ENCODE data around the gene RILPL2.
"Not testable (repeated sequence)": the region's sequence is repeated elsewhere in the genome, so short reads cannot be mapped to it uniquely, and the experiment has no call there.

Gene RILPL2, protein sequence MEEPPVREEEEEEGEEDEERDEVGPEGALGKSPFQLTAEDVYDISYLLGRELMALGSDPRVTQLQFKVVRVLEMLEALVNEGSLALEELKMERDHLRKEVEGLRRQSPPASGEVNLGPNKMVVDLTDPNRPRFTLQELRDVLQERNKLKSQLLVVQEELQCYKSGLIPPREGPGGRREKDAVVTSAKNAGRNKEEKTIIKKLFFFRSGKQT

DNA sequence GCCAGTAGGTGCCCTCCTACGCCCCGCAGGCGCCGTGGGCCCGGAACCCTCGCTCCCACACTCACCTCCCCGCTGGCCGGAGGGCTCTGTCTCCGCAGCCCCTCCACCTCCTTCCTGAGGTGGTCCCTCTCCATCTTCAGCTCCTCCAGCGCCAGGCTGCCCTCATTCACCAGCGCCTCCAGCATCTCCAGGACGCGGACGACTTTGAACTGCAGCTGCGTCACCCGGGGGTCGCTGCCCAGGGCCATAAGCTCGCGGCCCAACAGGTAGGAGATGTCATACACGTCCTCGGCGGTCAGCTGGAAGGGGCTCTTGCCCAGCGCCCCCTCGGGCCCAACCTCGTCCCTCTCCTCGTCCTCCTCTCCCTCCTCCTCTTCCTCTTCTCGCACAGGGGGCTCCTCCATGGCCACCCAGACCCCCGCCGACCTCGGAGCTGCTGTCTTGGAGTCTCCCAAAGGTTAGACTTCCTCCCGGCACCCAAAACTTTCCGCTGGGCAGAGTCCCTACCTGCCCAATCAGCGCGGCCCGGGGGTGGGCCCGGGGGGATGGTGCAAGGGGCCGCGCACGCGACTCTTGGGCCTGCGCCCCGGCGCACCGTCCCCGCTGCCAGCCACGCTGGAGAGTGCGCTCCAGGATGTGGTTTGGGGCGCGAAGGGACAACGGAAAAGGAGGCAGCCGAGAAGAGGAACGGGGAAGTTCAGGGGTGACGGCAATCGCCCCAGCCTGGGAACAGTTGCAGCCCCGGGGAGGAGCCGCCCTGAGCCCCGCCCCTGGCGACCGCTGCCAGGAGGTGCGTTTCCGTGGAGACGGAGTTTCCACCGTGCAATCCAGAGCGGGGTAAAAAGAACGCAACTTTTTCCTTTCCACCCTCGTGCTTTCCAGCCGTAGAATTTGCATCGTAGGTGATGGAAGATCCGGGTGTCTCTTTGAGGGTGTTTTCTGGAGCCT is at the start of gene RILPL2:
RILPL2 (minus strand) TSS at position 668 of the 948 bp plus-strand sequence; CDS start at position 404, 264 bp downstream.
- no peaks in the 10 kb centered on the region for H3K9me3 ChIP-seq (ENCODE audit: control insufficient read depth, low read depth, low read length)
- no peak within 1 kb of the TSS for H3K27ac ChIP-seq (ENCODE audit: low read length)
- H3K27me3 ChIP-seq (ENCODE audit: control insufficient read depth, insufficient read depth, low read length) = peaks cover 33% of the 10 kb centered on the region
- peak within 1 kb of the TSS; percentile 12 for H3K9ac ChIP-seq (ENCODE audit: low read length)
- H3K4me3 ChIP-seq (ENCODE audit: low read length) = peak within 1 kb of the TSS; percentile 82
- H3K36me3 ChIP-seq (ENCODE audit: control insufficient read depth, low read depth, low read length) = no peaks in the 10 kb centered on the region
- no peaks in the 10 kb centered on the region for H3K4me1 ChIP-seq (ENCODE audit: control insufficient read depth, low read depth, low read length)

DNA sequence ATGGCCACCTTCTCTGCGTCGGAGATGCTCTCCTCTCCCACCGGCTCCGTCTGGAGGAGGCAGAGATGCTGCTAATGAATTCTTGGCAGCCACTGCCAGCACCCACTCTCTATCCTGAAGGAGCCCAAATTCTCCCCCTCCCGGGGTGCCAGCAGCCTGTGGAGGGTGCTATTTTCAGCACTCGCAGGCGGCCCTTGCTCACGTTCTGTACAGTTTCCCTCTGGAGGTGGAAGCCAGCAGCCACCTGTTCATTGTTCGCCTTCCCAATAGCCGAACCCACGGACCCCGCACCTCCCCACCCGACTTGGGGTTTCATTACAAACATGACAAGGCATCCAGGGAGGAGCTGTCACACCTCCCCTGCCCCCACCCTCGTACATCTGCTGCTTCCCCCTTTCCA is 49.3 kb upstream of the RILPL2 start:
- Histone ChIP-seq H3K9ac (ENCODE audit: low read length) (no peak overlapping the region), H3K27ac (ENCODE audit: low read length) (no peak overlapping the region), H3K4me1 (ENCODE audit: control insufficient read depth, low read depth, low read length) (no peaks in the 10 kb centered on the region), H3K36me3 (ENCODE audit: control insufficient read depth, low read depth, low read length) (no peaks in the 10 kb centered on the region), H3K4me3 (ENCODE audit: low read length) (no peak overlapping the region), H3K9me3 (ENCODE audit: control insufficient read depth, low read depth, low read length) (no peaks in the 10 kb centered on the region), H3K27me3 (ENCODE audit: control insufficient read depth, insufficient read depth, low read length) (no peaks in the 10 kb centered on the region)

DNA sequence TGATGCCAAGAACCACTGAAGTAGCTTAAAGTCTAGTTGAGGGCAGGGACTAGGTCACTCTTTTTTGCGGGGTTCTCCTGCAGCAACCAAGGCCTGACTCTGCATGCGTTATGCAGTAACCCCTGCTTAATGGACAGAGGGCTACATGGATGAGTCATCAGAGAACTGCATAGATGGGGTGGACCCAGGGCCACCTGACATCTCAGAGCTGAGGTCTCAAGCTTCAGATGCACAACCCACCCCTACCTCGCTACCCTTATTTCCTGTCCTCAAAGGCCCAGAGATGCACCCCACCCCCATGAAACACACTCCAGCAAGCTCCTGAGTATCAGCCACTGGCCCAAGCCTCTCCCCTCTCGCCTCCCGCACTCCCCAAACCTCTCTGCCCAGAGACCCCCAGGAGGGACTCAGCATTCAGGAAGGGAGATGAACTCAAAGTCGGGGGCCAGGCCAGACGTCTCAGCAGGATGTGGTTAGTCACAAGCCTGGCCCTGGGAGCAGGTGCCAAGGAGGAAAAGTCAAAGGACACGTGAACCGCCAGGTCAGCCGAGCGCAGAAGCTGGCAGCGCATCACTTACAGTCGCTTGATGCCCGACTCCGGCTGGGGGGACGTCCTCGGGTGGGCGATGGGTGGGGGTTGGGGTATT is 47.2 kb upstream of the RILPL2 start:
- no peaks in the 10 kb centered on the region for H3K9me3 ChIP-seq (ENCODE audit: control insufficient read depth, low read depth, low read length)
- H3K4me3 ChIP-seq (ENCODE audit: low read length) = no peak overlapping the region
- no peak overlapping the region for H3K9ac ChIP-seq (ENCODE audit: low read length)
- no peaks in the 10 kb centered on the region for H3K27me3 ChIP-seq (ENCODE audit: control insufficient read depth, insufficient read depth, low read length)
- H3K4me1 ChIP-seq (ENCODE audit: control insufficient read depth, low read depth, low read length) = no peaks in the 10 kb centered on the region
- H3K36me3 ChIP-seq (ENCODE audit: control insufficient read depth, low read depth, low read length) = no peaks in the 10 kb centered on the region
- H3K27ac ChIP-seq (ENCODE audit: low read length) = no peak overlapping the region

DNA sequence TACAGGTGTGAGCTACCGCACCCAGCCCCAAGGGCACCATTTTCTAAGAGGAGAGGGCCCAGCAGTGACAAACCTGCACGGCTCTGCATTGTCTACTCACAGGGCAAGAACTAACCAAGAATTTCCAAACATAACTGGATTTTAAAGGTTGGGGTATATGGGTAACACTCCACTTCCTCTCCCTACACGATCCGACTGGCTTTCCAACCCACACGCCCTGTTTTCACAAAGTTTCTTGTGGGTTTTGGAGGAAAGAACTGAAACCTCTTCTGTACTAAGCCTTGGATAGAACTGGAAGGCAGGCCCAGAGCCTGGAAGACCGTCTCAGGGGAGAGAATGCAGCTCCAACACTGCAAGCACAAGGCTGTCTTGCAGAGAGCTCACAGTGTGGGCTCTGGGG is 46.4 kb upstream of the RILPL2 start:
- no peaks in the 10 kb centered on the region for H3K27me3 ChIP-seq (ENCODE audit: control insufficient read depth, insufficient read depth, low read length)
- no peaks in the 10 kb centered on the region for H3K36me3 ChIP-seq (ENCODE audit: control insufficient read depth, low read depth, low read length)
- no peak overlapping the region for H3K27ac ChIP-seq (ENCODE audit: low read length)
- H3K9me3 ChIP-seq (ENCODE audit: control insufficient read depth, low read depth, low read length) = no peaks in the 10 kb centered on the region
- H3K4me1 ChIP-seq (ENCODE audit: control insufficient read depth, low read depth, low read length) = no peaks in the 10 kb centered on the region
- H3K4me3 ChIP-seq (ENCODE audit: low read length) = no peak overlapping the region
- no peak overlapping the region for H3K9ac ChIP-seq (ENCODE audit: low read length)

DNA sequence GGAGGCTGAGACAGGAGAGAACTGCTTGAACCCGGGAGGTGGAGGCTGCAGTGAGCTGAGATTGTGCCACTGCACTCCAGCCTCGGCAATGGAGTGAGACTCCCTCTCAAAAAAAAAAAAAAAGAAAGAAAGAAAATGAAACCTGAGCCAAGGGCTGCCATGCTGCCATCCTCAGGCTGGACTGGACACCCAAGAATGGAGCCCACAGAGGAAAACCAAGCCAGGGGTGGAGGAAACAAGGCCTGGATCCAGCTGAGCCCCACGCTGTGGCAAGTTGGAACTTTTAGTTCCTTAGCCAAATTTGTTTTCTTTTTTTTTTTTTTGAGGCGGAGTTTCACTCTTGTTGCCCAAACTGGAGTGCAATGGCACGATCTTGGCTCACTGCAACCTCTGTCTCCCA is 44.8 kb upstream of the RILPL2 start:
- H3K27ac ChIP-seq (ENCODE audit: low read length); H3K9me3 ChIP-seq (ENCODE audit: control insufficient read depth, low read depth, low read length); H3K27me3 ChIP-seq (ENCODE audit: control insufficient read depth, insufficient read depth, low read length); H3K36me3 ChIP-seq (ENCODE audit: control insufficient read depth, low read depth, low read length); H3K4me3 ChIP-seq (ENCODE audit: low read length); H3K4me1 ChIP-seq (ENCODE audit: control insufficient read depth, low read depth, low read length); H3K9ac ChIP-seq (ENCODE audit: low read length): not testable (repeated sequence)

DNA sequence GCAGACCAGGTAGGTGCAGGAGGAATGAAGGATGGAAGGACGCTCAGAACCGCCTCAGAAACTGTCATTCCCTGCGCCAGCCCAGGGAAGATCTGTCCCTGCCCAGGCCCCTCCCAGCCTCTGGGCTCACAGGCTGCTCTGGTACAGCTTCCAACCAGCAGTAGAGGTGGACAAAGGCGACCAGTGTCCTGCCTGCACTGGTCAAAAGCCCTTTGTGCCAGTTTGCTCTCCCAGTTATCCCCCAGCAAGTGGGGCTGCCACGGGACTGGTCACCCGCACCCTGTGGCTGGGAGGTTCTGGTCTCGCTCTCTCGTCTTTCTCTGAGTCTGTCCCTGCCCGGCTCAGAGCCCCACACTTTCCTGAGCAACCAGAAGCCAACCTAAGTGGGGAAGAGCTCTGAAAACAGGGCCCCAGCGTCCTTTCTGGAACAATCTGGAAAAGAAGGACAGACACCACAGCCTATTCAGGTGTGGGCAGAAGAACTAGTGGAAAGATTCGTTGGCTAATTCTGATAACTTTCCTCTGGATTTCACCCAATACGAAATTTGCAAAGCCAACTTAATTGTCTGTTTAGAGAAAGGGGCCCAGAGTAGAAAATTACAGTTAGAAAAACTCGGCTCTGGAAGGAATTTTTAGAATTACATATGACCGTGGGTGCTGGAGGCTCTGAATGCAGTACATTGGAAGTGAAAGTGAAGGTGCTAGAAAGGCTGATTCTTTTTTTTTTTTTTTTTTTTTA is 43.1 kb upstream of the RILPL2 start:
- H3K27me3 ChIP-seq (ENCODE audit: control insufficient read depth, insufficient read depth, low read length) = no peaks in the 10 kb centered on the region
- no peaks in the 10 kb centered on the region for H3K4me1 ChIP-seq (ENCODE audit: control insufficient read depth, low read depth, low read length)
- no peak overlapping the region for H3K27ac ChIP-seq (ENCODE audit: low read length)
- H3K9me3 ChIP-seq (ENCODE audit: control insufficient read depth, low read depth, low read length) = no peaks in the 10 kb centered on the region
- no peak overlapping the region for H3K9ac ChIP-seq (ENCODE audit: low read length)
- no peaks in the 10 kb centered on the region for H3K36me3 ChIP-seq (ENCODE audit: control insufficient read depth, low read depth, low read length)
- H3K4me3 ChIP-seq (ENCODE audit: low read length) = no peak overlapping the region

DNA sequence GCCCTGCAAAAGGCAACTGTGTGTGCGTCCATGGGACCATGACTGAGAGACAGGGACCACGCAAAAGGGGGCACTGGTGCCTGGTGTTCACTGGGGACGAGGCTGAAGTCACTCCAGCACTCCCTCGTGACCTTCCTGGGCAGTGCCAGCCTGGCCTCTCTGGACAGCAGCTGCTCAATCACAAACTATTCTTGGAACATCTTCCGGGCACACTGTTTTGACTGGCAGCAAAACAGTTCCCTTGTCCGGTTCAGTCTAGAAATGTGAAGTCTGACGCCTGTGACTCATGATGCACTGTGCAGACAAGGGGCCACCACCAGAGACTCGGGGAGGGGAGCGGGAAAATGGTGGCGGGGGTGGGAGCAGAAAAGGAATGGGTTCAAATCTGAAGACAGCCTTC is 42.3 kb upstream of the RILPL2 start:
- Histone ChIP-seq H3K27ac (ENCODE audit: low read length) (no peak overlapping the region), H3K4me3 (ENCODE audit: low read length) (no peak overlapping the region)

DNA sequence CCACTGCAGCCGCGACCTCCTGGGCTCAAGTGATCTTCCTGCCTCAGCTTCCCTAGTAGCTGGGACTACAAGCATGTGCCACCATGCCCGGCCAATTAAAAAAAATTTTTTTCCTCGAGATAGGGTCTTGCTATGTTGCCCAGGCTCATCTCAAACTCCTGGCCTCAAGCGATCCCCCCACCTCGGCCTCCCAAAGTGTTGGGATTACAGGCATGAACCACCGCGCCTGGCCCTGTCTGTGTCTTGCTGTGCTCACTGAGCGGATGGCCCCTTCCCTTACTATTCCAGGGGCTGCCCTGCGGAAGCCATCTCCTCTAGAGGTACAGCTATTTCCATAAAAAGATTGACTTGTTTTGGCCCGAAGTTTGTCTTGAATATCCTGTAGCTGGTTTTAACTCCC is 41.6 kb upstream of the RILPL2 start:
- no peak overlapping the region for H3K9ac ChIP-seq (ENCODE audit: low read length)
- H3K4me3 ChIP-seq (ENCODE audit: low read length) = no peak overlapping the region
- H3K36me3 ChIP-seq (ENCODE audit: control insufficient read depth, low read depth, low read length) = no peaks in the 10 kb centered on the region
- no peaks in the 10 kb centered on the region for H3K4me1 ChIP-seq (ENCODE audit: control insufficient read depth, low read depth, low read length)
- H3K27ac ChIP-seq (ENCODE audit: low read length) = no peak overlapping the region
- no peaks in the 10 kb centered on the region for H3K9me3 ChIP-seq (ENCODE audit: control insufficient read depth, low read depth, low read length)
- no peaks in the 10 kb centered on the region for H3K27me3 ChIP-seq (ENCODE audit: control insufficient read depth, insufficient read depth, low read length)

More for the DNA sequence above, 42.3 kb upstream of the RILPL2 start:
- no peak overlapping the region for H3K9ac ChIP-seq (ENCODE audit: low read length)
- no peaks in the 10 kb centered on the region for H3K9me3 ChIP-seq (ENCODE audit: control insufficient read depth, low read depth, low read length)
- H3K36me3 ChIP-seq (ENCODE audit: control insufficient read depth, low read depth, low read length) = no peaks in the 10 kb centered on the region
- no peaks in the 10 kb centered on the region for H3K4me1 ChIP-seq (ENCODE audit: control insufficient read depth, low read depth, low read length)
- no peaks in the 10 kb centered on the region for H3K27me3 ChIP-seq (ENCODE audit: control insufficient read depth, insufficient read depth, low read length)

DNA sequence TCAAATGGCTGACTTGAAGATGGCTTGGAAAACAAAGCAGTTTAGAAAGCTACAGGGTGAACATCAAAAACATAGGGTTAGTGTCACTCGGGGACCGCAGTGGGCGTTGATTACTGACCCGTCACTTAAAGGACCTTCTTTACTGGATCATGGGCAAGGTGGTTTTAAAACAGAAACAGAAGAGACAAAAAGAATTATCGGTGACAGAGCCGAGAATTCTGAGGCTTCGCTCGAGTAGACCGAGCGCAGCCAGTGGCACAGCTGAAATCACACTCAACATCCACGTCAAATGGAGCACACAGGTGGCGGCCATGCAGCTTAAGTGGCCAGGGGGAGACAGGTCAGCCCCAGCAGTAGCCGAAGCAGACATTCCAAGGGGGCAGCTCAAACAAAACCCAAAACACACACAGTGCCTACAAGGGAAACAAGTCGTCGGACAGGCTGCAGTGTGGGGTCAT is 38.8 kb upstream of the RILPL2 start:
- H3K4me1 ChIP-seq (ENCODE audit: control insufficient read depth, low read depth, low read length) = no peaks in the 10 kb centered on the region
- H3K4me3 ChIP-seq (ENCODE audit: low read length) = no peak overlapping the region
- H3K27ac ChIP-seq (ENCODE audit: low read length) = no peak overlapping the region
- H3K36me3 ChIP-seq (ENCODE audit: control insufficient read depth, low read depth, low read length) = no peaks in the 10 kb centered on the region
- no peaks in the 10 kb centered on the region for H3K9me3 ChIP-seq (ENCODE audit: control insufficient read depth, low read depth, low read length)
- no peak overlapping the region for H3K9ac ChIP-seq (ENCODE audit: low read length)
- H3K27me3 ChIP-seq (ENCODE audit: control insufficient read depth, insufficient read depth, low read length) = no peaks in the 10 kb centered on the region

DNA sequence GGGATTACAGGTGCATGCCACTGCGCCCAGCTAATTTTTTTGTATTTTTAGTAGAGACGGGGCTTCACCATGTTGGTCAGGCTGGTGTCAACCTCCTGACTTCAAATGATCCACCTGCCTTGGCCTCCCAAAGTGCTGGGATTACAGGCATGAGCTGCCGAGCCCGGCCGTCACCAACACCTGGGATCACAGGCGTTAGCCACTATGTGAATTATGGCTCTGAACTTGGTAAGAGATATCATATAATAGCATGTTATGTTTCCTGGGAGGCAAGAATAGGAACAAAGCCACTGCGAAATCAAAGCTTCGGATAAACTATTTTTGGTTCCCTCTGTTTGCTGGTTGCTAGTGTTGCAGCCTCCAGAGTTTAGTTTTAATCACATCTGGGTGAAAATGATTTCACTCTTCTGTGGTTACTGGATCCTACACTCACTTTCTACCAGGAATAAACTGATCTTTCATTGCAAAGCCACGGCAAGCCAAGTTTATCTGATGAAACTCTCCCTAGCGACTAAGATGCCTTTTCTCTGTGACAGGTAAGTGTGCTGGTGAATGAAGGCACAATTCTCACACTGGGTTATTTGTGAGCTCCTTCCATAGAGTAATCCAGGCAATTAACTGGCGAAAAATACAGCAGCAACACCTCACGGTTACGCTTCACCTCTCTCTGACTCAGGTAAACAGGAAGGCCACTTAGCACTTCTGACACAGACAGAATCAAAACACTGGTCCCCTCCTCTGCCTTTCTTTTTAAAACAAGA is 38.2 kb upstream of the RILPL2 start:
- Histone ChIP-seq H3K4me3 (ENCODE audit: low read length) (no peak overlapping the region), H3K27ac (ENCODE audit: low read length) (no peak overlapping the region), H3K4me1 (ENCODE audit: control insufficient read depth, low read depth, low read length) (no peaks in the 10 kb centered on the region), H3K27me3 (ENCODE audit: control insufficient read depth, insufficient read depth, low read length) (no peaks in the 10 kb centered on the region), H3K9me3 (ENCODE audit: control insufficient read depth, low read depth, low read length) (no peaks in the 10 kb centered on the region), H3K9ac (ENCODE audit: low read length) (no peak overlapping the region), H3K36me3 (ENCODE audit: control insufficient read depth, low read depth, low read length) (no peaks in the 10 kb centered on the region)
